22Rv1 (cell line): ENCODE measurements around the gene TKTL1.

Source experiments
- H3K27ac ChIP-seq: fragments of 450-650 bp; 2 replicates; pipeline ENCODE4 v1.5.1; 2017
- ZFX ChIP-seq: fragments of 450-650 bp; IDR thresholded peaks from 2 replicates; pipeline ENCODE4 v1.6.1; 2017; ENCODE audit warnings: antibody characterized with exemption, borderline replicate concordance
- TF ChIP-seq, protein P1 (sequence below): fragments of 450-650 bp; IDR thresholded peaks from 2 replicates; pipeline ENCODE4 v1.5.1; 2017; ENCODE audit warnings: mild to moderate bottlenecking

The TKTL1 gene

DNA sequence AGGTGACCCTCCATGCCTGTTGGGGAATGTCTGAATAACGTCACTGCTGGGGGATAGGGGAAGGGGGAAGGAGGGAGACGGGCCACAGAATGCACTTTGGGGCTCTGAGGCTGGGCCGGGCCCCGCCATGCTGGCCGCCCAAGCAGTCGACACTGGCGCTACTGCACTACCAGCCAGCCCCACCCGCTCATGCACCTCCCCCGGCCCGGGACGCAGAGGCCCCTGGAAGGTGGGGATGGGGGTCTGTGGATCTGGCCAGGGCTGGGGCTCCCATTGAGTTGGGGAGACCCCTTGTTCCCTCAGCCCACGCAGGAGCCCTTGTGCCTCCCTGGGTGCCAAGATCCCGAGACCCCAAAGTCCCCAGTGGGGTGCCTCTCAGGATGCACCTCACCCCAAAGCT lies 61.0 kb downstream of the TKTL1 start:
- H3K27ac ChIP-seq = no peak overlapping the region
- TF ChIP-seq ZFX = no peak
- TF ChIP-seq, protein P1, sequence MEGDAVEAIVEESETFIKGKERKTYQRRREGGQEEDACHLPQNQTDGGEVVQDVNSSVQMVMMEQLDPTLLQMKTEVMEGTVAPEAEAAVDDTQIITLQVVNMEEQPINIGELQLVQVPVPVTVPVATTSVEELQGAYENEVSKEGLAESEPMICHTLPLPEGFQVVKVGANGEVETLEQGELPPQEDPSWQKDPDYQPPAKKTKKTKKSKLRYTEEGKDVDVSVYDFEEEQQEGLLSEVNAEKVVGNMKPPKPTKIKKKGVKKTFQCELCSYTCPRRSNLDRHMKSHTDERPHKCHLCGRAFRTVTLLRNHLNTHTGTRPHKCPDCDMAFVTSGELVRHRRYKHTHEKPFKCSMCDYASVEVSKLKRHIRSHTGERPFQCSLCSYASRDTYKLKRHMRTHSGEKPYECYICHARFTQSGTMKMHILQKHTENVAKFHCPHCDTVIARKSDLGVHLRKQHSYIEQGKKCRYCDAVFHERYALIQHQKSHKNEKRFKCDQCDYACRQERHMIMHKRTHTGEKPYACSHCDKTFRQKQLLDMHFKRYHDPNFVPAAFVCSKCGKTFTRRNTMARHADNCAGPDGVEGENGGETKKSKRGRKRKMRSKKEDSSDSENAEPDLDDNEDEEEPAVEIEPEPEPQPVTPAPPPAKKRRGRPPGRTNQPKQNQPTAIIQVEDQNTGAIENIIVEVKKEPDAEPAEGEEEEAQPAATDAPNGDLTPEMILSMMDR = no peak

- no peak for TF ChIP-seq ZFX
- TF ChIP-seq, protein P1 = no peak
- no peak overlapping the region for H3K27ac ChIP-seq
These were observed 61.6 kb downstream of the TKTL1 start for GRCh38 chrX:154357205-154357604.

GRCh38 chrX:154358011-154358410 lies 62.4 kb downstream of the TKTL1 start:
- no peak overlapping the region for H3K27ac ChIP-seq

GRCh38 chrX:154358829-154359228 lies 63.2 kb downstream of the TKTL1 start:
- TF ChIP-seq, protein P1 = no peak
- no peak for TF ChIP-seq ZFX
- H3K27ac ChIP-seq = no peak overlapping the region

More at GRCh38 chrX:154358011-154358410, 62.4 kb downstream of the TKTL1 start:
- TF ChIP-seq, protein P1 = no peak
- no peak for TF ChIP-seq ZFX

- TF ChIP-seq ZFX = no peak
- TF ChIP-seq, protein P1 = no peak
- H3K27ac ChIP-seq = no peak overlapping the region
These were observed 64.0 kb downstream of the TKTL1 start for GRCh38 chrX:154359362-154360154.

- TF ChIP-seq, protein P1 = no peak
- TF ChIP-seq ZFX = no peak
These were observed 64.6 kb downstream of the TKTL1 start for GRCh38 chrX:154360155-154360713.

DNA sequence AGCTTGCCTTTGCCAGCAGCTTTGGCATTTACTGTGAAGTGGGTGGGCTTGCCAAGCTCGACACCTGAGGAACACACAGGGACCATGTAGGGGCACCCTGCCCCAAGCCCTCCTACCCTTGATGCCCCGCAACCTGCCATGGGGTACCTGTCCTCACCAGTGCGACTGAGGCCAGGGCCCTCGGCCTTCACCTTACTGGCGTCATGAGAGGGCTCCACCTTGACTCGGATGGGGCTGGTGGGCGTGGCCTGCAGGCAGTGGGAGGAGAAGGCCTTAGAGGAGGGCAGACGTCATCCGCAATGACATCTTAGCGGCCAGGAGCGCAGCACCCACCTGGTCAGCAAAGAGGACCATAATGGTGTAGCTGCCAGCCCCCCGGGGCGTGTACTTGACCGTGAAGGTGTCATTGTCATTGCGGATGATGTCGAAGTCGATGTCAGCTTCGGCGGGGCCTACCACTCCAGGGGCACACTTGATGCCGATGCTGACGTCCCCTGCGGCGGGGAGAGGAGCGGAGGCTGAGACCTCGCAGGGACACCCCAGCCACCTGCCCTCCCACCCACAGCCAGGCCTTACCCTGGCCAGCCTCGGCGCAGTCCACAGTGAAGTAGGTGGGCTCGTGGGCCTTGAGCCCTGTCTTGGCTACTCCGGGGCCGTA lies 66.6 kb downstream of the TKTL1 start:
- no peak overlapping the region for H3K27ac ChIP-seq
- TF ChIP-seq, protein P1 = no peak
- no peak for TF ChIP-seq ZFX

More at GRCh38 chrX:154360155-154360713, 64.6 kb downstream of the TKTL1 start:
- H3K27ac ChIP-seq = no peak overlapping the region
